HL-60/S4 treated with retinoic acid at 250 ng/mL for 4 days and 3 days (cell line): Measurements from ENCODE around the gene GALNT18.

Source experiments
- in situ Hi-C: fragments of 300-500 bp; cut with MboI; formaldehyde crosslinking; loops from 2 replicates; pipeline ENCODE4 v1.7.0; 2022; ENCODE audit warnings: low sequenced_read_pairs

Gene GALNT18

DNA sequence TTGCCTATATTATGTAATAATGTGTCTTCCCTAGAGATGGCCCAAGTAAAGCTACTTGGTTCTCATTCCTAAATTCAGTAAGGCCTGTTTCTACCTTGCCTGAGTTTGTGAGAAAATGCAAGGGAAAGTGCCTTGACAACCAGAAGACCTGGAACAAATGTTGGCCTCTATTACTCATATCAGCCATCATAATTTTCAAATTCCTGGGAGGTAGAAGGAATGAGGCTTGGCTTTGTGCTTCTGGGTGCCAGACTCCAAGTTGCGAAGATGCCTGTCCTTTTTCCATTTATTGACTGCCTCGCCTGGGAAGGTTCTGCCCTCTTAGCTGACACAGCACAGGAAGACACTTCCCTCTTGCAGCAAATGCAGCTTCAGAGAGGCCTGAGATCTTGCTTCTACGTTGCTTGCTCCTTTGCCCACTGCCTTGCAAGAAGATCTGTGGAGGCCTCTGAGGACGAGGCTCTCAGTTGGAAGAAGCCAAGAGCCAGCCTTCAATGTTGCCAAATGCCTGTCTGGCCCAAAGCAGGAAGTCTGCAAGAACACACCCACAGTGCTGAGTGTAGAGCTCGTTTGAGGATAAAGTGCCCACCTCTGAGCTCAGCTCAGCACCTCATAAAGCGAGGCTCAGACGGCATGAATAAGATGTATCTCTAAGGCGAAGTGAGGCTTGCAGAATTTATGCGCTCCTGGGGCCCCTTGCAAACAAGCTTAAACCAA is 120.1 kb downstream of the GALNT18 start:
- in situ Hi-C loops = no loop called here

GRCh38 chr11:11500744-11501487 is 120.9 kb downstream of the GALNT18 start:
- in situ Hi-C loops = no loop called here

DNA sequence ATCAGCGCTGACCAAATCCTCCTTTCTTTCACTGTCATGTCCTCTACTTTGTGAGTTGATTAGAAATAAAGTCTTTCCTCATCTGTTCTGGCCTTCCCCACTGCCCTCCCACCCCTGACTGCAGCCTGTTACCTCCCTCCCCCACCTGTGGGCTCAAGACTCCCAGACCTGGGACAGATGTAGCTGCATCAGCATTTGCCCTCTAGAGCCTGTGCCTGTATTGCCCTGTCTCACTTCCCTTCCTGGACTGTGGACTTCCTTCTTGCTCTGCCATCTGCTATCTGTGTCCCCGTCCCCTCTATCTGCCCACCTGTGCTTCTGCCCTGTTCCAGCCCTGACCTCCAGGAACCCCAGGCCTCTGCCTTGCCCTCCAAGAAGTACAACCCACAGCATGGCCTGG is 122.5 kb downstream of the GALNT18 start:
- in situ Hi-C loops = no loop called here

- in situ Hi-C loops = no loop called here
Observed at GRCh38 chr11:11498195-11498594, 123.6 kb downstream of the GALNT18 start.

- in situ Hi-C loops = no loop called here
Observed at GRCh38 chr11:11496879-11497278, 124.9 kb downstream of the GALNT18 start.

- in situ Hi-C loops = no loop called here
Observed at GRCh38 chr11:11494348-11494747, 127.5 kb downstream of the GALNT18 start.

DNA sequence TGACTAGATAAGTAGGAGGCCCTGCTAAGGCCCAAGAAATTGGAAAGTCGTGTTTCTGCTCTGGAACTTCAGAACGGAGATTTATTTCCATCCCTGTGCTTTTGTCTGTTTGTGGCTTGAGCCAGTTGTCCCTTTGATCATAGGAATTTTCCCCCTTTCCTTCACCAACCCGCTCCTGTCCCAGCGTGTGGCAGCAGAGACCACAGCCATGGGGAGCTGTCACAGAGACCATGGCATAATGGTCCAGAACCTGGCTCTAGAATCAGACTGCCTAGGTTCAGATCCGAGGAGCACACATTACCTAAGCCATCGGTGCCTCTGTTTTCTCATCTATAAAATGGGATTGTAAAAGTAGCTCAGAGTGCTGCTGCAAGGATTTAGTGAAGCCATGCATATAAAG is 128.1 kb downstream of the GALNT18 start:
- in situ Hi-C loops = no loop called here

- in situ Hi-C loops = no loop called here
Observed at GRCh38 chr11:11491589-11491988, 130.2 kb downstream of the GALNT18 start.

GRCh38 chr11:11491014-11491413 is 130.8 kb downstream of the GALNT18 start:
- in situ Hi-C loops = no loop called here

DNA sequence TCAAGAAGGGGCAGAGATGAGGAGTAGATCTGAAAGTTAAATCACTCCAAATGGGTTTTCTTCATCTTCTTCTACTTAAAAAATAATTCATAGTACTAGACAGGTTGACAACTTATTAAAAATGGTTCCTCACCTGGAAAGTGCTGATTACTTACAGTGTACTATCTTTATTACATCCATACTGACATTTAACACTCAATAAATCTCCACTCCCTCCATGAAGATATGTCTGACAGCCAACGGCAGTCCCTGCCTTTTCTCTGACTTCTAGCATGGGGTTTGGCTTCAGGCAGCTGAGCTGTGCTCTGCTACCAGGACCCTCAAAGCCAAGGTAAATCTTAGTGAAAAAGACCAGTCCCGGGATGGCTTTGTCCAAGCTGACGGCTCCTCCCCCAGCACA is 135.4 kb downstream of the GALNT18 start:
- in situ Hi-C loops = no loop called here

- in situ Hi-C loops = no loop called here
Observed at GRCh38 chr11:11486002-11486401, 135.8 kb downstream of the GALNT18 start.

- in situ Hi-C loops = no loop called here
Observed at GRCh38 chr11:11483627-11484026, 138.2 kb downstream of the GALNT18 start.

GRCh38 chr11:11482730-11483129 is 139.1 kb downstream of the GALNT18 start:
- in situ Hi-C loops = no loop called here

GRCh38 chr11:11481371-11481770 is 140.4 kb downstream of the GALNT18 start:
- in situ Hi-C loops = no loop called here

DNA sequence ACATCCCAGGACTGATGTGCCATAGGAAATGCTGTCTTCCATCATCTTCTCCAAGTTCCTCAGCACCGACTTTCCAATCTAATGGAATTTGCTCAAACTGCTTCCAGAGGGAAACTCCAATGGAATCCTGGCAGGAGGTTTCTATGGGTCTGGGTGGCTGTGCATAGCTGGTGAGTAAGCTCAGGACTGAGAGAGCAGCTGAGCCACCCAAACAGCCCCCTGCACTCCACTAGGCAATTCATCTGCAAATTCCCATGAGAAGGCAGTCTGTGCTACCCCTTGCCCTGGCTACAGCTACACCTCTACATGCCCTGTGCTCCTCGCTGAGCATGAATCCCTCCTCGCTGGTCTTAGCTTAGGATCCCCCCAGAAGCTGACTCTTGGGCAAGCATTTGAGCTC is 140.8 kb downstream of the GALNT18 start:
- in situ Hi-C loops = no loop called here

GRCh38 chr11:11478687-11479086 is 143.1 kb downstream of the GALNT18 start:
- in situ Hi-C loops = no loop called here

GRCh38 chr11:11477695-11478420 is 143.9 kb downstream of the GALNT18 start:
- in situ Hi-C loops = no loop called here

DNA sequence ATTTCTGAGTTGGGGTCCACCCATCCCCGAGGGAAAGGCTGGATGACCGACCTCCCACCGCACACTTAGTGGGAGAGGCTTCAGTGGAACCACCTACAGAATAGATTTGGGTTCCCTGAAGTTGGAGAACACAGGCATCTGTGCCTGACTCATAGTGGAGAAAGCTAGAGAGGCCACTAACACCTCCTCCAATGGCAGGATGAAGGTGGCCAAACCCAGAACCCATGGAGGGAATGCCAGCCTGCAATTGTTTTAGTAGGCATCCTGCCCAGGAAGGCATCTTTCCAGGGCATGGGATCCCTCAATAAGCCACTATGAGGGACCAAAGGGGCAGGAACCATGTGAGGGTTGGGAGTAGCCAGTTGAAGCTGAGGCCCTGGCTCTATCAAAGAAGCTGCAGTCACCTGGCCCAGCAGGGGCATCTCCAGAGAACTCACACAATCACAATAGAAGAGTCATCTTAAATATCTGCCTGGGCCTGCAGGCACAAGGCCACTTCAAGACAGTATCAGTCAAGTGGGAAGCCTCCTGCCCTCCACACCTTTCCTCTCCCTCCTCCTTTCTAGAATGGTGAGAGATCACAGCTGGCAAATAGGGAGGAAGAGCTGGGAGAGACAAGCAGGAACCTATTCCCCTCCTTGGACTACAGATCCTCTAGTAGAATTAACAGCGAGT is 144.7 kb downstream of the GALNT18 start:
- in situ Hi-C loops = no loop called here

DNA sequence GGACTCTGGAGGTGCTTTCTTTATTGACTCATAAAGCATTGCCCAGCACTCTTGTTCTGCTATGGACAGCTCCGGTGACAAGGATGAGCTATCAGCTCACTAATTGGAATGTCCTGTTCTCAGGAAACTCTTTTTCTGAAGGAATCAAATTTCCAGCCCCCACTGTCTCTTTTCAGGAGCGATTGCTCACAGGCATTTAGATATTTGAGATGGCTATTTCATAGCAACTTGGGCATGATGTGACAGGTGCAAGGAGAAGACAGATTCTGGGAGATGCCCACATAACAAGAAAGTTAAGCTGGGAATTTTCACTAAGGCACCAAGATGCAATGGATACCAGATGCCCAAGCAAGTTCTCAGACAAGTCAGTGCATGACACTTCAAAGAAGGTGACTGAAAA is 145.3 kb downstream of the GALNT18 start:
- in situ Hi-C loops = no loop called here

DNA sequence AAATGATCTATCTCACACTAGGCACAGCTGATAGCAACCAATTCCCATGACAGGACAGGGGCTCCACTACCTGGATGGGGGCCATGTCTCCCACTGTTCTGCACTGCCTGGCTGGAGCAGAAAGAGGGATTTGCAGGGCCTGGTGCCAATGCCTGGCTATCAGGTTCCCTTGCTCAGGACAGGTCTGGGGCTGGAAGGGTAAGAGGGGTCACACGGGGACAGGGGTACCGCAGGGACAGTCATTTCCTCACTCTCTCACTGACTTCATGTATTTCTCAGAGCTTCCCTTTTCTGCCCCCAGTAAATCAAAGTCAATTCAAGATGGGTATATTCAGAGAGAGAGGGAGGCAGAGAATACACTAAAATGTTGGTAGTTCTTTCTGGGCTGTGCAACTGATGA is 149.7 kb downstream of the GALNT18 start:
- in situ Hi-C loops = no loop called here

- in situ Hi-C loops = no loop called here
Observed at GRCh38 chr11:11471201-11471600, 150.6 kb downstream of the GALNT18 start.
